Measurements from ENCODE around the gene PJA2.

- TF ChIP-seq CTCF (IDR thresholded peaks at IDR 0.05) (no peak), POLR2A (IDR thresholded peaks at IDR 0.05) (no peak)
Measured at GRCh38 chr5:109297900-109298299, 111.9 kb downstream of the PJA2 start.
